GM21528 (cell line): Measurements from ENCODE around the gene ZDHHC14.
"Not testable (repeated sequence)": the region's sequence is repeated elsewhere in the genome, so short reads cannot be mapped to it uniquely, and the experiment has no call there.

Experiments used
- ATAC-seq: cut with Tn5 transposase; IDR thresholded peaks from one replicate; pipeline ENCODE4 v1.9.1; 2021; ENCODE audit warnings: mild to moderate bottlenecking, moderate library complexity; ENCODE audit not compliant: unreplicated experiment, low FRiP score

The ZDHHC14 gene

DNA sequence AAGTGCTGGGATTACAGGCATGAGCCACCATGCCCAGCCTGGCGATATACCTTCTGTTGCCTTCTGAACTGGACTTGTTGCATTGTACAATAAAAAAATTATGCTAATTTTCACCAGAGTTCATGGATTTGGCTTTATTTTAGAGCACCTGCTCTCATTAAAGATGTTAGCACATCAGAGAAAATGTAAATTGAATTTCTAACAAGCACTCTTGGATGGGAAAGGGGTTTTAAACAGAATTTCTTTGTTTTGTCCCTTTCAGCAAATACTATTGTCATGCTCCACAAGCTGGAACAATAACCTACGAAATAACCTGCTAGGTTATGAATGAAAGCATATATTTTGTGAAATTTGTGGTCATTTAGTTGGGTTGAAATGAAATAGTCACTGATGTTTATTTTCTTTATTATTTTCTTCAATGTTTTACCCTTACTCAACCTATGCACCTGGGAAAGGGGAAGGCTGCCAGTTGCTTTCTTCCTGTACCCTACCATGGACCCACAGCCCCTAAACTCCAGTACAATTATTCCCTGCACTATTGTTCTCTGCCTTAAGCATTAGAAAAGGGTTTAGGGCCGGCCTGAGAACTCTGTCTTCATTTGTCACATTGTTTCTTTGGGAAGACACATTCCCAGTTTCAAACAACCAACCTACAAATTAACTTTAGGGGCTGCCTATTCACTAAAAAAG lies 22.2 kb downstream of the ZDHHC14 start:
- no peak for ATAC-seq

DNA sequence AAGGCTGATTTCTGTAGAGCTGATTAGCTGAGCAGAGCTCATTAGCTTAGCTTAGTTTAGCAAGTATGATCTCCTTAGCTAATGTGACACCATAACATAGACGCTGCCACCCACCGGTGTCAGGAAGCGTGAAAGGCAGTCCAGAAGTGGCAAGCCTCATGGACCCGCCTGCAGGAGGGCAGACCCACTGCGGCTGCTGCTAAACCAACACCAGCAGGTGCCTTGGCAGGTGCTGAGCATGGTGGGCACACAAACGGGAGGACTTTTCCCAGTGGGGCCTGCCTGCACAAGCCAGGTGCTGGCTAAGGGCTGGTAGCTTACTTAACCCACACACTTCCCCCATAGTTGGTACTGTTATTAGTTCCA lies 22.7 kb downstream of the ZDHHC14 start:
- no peak for ATAC-seq

DNA sequence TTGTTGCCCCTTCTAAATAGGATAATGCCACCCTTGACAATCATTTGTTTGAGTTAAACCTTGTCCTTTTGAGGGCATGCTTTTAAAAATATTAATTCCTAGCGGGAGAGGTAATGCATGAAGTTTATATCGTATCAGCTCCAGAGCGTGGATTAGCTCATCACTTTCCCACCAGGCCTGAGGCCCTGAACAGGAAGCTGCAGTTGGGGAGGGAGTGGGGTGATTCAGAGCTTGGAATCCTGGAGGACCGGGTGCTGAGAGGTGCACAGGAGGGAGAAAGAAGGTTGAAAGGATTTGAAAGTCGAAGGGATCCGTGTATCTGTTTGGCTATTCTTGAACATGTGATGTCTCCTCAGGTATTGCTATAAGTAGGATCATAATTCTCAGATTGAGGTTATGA lies 25.0 kb downstream of the ZDHHC14 start:
- ATAC-seq: no peak

DNA sequence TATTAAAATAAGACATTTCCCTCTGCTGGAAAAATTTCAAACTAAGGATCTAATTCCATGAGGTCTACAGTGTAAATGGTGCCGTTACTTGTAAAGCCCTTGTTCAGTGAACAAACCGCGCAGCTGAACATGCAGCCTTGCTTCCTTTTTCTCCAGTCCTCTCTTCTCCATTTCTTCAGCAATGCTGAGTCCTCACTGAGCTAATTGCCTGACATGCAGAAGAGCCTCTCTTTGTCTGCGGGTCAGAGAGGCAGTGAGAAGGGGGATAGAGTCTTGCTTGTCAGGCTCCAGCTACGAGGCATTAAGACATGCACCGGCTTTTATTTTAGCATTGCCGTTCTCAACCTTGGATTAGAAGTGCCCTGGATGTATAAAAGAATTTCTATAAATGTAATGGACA lies 25.7 kb downstream of the ZDHHC14 start:
- ATAC-seq: no peak

DNA sequence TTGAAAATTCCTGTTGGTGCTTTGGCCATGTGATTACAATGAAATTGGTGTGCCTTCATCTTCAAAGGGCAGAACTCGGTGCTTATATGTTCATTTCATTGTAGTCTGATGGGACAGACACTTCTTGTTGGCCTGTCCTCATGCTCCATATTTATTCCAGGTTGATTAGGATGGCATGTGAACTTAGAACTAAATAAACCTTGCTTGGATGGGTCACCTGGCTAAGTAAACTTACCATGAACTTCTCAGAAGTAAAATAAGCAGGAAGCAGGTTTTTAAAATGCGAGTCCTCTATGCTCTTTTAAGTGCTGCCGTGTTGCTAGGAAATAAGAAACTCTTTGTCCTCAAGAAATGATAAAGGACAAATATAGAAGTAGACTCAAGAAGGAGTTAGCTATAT lies 26.7 kb downstream of the ZDHHC14 start:
- ATAC-seq: no peak

DNA sequence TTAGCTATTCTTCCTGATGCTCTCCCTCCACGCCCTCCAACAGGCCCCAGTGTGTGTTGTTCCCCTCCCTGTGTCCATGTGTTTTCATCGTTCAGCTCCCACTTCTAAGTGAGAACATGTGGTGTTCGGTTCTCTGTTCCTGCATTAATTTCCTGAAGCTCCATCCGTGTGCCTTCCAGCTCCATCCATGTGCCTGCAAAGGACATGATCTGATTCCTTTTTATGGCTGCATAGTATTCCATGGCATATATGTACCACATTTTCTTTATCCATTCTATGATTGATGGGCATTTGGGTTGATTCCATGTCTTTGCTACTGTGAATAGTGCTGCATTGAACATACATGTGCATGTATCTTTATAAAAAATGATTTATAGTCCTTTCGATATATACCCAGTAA lies 27.4 kb downstream of the ZDHHC14 start:
- not testable (repeated sequence) for ATAC-seq

DNA sequence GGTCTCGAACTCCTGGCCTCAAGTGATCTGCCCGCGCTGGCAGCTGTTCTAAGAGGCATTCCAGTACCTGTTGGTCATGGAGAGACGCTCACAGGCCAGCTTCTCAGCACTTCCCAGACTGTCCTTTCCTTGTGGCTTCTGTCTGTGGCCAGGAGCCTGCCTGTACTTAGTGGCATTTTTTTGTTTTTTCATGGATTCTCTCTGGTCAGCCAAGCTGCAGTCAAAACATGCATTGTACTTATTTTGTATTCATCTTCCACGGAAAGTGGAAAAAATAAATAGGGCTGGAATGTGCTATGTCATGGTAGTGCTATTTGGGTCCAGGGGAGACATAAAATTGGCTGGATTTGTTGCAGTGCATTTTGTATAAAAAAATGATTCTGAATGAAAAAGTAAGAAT lies 29.1 kb downstream of the ZDHHC14 start:
- no peak for ATAC-seq

DNA sequence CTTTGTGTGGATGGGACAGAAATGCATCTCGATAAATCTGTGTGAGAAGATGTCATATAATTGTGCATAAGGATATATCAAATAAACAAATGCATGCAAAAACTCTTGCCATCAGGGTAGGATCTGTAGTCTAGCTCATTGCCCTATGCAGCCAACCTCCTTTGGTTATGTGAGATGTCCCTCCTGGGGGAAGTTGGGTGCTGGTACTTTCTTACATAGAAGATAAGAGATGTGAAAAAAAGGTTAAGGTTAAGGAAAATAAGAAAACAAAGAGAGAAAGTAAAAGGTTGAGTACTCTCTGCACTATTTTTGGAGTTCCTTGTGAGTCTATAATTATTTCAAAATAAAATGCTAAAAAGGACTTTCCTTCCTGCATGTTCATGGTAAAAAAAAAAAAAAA lies 30.4 kb downstream of the ZDHHC14 start:
- no peak for ATAC-seq

DNA sequence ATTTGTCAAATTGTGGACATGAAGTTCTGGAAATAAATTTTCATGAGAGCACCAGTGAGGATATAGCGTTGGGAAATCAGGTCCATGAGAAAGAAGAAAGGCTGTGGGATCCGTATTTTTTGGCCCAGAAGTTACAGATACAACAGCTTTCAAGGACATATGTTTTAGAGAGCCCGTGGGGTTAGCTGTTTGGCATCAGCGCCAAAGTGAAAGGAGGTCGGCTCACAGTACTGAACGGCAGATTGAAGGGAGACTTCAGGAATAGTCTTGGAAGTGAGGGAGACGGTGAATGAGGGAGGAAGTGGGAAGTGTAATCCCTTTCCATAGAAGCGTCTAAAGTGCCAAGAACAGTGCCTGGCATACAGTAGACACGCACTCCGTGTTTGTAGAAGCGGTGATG lies 31.8 kb downstream of the ZDHHC14 start:
- ATAC-seq: no peak

DNA sequence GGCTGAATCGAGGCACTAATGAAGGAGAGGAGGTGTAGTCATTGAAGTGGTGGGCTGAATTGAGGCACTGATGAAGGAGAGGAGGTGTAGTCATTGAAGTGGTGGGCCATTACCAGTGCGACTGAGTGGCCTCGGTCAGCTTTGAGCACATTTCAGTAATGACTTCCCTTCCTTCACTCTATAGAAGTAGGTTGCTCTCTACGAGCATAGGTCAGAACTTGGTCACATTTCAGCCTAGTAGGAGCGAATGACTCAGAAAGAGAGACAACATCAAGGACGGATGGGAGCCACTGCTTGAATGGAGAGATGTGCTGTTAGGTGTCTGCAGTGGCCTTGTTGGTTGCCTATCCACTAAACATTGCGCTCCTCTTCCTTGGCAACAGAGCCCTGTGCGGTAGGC lies 39.5 kb downstream of the ZDHHC14 start:
- no peak for ATAC-seq

DNA sequence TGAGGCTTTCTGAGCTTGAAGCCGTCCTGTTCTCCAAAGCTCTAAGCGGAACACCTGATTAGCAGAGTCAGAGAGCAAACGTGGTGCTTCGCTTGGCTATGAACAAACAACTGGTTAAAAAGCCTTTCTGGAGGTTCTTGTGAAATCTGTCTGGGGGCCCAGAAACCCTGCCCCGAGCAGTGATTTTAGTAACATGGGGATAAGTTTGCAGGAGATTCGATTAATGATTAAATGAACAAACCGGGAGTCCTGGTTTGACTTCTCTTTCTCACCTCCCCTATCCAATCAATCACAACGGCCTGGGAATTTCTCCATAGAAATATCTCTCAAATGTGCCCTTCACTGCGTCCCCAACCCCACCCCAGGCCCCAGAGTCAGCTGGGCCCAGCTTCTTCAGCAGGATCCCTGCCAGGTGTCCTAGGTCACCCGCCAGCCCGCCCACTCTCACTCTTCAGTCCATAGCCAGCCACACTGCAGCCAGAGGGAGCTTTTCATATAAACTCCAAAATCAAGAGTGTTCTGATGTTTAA lies 43.6 kb downstream of the ZDHHC14 start:
- ATAC-seq: no peak

DNA sequence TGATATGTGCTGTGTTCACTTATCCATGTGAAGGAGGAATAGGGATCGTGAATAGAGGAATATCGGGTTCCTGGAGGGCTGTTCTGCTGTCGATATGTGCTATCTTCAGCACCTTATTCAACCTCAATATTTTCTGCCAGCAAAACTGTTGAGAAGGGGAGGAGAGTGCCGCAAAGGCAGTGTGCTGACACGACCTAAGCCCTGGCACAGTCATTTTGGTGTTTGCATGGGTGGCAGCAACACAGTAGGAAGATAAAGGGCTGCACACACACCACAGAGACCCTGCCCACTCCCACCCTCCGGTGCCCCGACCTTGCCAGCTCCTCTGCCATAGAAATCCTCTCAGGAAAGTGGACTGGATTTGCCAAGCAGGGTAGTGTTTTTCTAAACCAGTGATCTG lies 47.0 kb downstream of the ZDHHC14 start:
- ATAC-seq: no peak

DNA sequence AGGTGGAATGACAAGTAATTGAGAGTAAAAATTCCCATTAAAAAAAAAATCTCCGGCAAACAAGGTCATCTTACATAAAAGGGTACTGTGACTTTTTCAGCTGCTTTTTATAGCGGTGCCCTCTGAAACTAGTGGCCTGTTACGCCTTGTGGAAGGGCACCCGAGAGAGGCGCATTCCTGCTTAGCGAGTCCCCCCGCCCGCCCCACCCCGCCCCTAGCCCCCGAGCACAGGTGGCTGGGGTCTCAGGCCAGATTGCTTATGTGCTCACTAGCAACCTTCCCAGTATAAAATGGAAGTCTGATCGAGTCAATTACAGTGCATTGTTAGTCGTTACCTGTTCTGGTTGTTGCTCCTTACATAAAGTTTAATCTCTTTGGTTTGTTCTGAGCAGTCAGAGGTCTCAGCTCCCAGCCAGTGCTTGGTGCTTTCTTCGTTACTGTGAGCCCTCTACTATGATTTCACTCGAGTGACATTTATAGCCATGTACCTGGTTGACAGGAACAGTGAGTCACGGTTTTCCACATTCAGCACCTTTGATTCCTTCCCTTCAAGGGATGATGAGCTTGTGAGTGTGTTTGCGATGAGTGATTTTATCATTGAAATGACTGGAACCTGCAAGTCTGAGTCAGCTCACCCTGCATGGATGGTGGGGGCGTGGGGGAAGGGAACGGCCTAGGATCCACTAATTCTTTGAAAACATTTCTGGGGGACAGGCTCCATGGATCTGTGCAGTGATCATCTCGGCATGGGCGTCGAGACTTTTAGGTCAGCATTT lies 47.6 kb downstream of the ZDHHC14 start:
- ATAC-seq: no peak

DNA sequence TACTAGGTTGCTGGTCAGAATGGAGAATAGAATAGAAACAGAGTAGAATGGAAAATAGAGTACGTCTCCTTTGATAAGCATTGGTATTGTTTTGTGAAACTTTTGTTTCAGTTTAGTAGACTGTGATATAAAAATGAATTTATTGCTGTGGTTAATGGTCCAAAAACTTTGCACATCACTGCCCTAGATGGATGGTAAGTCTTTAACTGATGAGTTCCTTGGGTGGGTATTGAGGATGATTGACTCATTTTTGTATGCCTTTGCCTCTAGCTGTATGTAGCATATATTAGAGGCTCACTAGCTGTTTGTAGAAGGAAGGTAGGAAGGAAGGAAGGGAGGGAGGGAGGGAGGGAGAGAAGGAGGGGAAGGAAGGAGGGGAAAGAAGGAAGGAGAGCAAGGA lies 48.3 kb downstream of the ZDHHC14 start:
- ATAC-seq: no peak

DNA sequence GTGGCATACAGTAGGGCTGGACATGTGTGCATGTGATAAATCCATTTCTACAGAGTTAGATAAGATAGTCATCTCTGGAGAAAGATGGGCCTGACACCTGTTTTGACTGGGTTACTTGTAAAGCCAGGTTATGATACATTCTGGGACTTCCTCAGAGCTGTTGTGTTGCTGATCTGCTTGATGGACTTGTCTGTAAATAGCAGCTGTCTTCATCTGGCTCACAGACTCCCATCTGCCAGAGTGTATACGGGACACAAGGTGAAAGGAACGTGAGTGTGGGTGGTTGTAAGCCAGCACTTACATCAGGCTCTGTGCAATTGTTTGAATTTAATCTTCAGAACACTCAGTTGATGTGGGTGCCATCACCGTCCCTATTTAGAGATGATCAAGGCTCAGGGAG lies 49.8 kb downstream of the ZDHHC14 start:
- ATAC-seq: no peak

DNA sequence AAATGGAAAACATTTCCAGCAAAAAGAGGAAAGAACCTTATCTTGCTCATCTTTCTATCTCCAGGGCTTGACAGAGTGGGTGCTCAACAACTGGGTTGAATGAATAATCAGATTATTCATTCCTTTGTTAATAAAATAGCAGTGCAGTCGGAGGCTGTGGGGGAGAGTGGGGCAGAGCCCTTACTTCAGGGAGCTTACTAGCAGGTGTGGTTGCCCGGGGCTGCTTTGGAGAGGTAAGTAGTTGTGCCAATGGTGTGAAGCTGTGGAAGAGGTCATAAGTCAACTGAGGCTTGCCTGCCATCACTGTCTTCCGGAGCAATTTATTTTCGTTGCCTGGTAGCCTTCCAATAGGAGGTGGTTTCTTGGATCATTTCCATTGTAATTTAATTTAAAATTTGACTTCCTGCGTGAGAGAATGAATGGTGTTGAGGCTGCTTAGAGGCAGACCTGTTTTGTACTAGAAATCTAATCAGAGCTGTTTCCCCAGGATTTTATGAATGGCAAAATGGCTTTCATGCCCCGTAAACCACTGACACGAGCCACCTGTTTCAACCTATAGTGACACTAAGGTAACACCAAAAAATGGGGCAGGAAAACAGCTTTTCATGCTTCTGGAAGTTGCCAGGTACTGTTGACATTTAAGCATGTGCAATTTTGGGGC lies 51.4 kb downstream of the ZDHHC14 start:
- no peak for ATAC-seq

DNA sequence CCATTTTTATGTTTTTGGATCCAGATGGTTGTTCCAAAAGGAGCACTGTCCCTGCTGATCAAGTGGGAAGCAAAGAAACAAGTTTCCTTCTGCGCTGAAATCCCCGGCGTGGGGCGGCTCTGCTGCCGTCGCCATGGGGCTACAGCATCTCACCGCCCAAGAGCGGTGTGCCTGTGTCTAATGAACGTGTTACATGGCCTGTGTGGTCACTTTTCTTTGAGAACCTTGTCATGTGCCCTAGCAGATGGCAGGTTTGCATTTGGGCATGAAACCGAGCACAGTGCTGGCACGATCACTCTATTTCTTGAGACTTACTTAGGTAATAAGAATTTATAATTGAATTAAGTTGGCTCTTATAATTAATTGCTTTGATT lies 51.9 kb downstream of the ZDHHC14 start:
- no peak for ATAC-seq

DNA sequence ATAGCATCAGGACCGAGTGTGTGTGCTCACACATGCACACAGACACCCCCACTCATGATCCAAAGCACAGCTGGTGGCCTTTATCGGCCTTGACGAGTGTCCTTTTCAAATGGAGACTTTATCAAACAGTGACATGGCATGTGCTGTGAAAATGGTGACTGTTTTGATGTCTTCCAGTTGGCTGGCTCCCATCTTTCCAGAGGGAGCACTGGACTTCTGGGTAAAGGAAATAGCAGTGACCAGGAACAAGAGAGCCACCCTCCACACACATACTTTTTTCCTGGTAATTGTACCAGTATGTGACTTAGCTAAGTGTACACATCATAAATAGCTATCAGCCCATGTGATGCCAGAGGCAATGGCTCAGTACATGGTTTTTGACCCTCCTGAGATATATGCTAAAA lies 52.7 kb downstream of the ZDHHC14 start:
- ATAC-seq: no peak

DNA sequence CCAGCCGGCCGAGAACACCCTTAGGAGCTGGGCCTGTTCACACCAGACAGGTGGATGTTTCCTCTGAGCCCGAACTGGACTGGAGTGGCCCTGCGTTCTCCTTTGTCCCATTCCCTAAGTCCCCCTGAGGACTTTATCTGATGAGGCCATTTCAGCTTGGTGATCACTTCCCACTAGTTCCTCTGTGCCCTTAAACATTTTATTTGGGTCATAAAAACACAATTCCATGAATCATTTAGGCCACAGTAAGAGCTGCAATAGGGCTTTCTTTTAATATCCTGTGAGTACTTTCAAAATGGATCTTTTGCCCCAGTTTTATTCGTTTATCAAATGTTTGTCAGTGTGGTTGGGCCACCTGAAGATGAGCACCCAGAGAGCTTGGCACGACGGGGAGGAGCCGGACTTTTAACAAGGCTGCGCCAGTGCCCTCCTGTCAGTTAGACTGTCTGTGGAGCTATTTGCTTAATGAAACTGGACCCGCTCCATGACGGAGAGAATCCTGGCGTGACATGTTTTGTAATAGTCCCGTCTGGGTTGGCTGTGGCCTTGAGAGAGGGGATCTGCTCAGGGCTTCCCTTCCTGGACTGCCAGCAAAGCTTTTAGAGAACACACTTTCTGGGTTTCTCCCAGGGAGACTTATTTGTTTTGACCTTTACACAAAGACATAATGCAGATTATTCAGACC lies 53.5 kb downstream of the ZDHHC14 start:
- ATAC-seq: no peak

DNA sequence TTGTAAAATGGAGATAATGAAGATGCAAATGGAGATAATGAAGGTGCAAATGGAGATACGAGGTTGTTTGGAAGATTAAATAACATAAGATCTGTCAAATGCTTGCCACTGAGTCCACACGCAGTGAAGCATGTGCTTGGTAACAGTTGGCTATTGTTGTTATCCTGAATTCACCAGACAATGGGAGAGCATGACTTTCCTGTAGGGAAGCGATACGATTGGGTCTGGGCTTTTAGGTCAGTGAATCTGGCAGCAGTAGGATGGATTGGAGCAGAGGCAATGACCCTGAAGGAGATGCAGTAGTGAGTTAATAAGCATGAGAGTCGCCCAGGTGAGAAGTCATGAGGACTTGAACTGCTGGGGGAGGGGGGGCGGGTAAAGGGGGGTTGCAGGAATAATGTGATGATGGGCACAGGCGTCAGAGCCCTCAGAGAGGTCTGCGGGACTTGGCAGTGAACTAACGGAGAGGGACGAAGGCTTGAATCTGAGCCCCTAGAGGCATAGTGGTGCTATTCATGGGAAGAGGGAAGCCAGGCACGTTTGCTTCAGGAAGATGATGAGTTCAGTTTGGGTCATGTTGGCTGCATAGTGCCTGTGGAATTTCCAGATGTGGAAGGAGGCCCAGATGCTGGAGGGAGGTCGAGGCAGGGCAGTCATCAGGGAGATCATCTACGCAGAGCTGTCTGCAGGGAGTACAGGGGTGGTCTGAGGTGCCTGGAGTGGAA lies 55.4 kb downstream of the ZDHHC14 start:
- no peak for ATAC-seq
